DMS114 treated with DMSO at 0.1 percent for 48 hours (cell line): Measurements from ENCODE around the gene WNT3A.

Experiments
- DNase-seq: peaks from one replicate; lab custom pipeline; 2025; ENCODE audit not compliant: unreplicated experiment; lab: John Stamatoyannopoulos, UW

WNT3A gene

GRCh38 chr1:228066416-228066815 is 59.6 kb downstream of the WNT3A start:
- no peak for DNase-seq

DNA sequence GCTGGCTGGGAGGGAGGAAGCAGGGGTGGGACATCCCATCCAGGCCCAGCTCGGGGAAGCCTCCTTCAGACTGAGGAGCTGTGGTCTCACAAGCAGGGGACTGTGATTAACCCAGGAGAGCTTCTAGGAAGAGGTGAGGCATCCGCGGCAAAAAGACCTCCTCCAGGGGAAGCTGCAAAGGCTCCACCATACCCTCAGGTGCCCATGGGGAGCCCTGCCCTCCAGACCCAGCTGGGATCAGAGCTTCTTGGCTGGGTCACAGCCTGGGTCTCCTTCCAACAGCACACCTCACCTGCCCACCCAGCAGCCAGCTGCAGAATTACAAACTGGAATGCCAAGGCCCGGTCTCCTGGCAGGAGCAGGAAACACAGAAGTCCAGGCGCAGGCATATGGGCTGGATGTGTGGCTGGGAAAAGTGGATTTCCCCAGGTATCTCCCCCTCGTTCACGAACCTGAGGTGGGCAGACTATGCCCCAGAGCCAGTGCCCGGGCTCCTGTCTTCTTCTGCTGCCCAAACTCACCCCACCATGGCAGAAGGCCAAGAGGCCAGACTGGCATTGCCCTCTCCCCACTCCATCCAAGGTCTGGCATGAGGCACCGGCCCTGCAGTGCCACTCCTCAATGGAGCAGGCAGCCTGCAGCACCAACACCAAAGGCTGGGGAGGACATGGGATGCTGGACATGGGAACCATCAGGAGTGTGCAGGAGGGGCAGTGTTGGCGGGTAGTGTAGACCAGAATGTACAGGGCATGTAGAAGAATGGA is 60.3 kb downstream of the WNT3A start:
- no peak for DNase-seq

DNA sequence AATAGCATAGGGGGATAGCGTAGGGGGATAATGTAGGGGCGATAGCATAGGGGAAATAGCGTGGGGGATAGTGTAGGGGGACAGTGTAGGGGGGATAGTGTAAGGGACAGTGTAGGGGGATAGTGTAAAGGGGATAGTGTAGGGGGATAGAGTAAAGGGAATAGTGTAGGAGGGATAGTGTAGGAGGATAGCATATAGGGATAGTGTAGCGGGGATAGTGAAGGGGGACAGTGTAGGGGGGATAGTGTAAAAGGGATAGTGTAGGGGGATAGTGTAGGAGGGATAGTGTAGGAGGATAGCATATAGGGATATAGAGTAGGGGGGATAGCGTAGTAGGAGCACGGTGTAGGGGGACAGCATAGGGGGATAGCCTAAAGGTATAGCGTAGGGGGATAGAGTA is 61.6 kb downstream of the WNT3A start:
- DNase-seq, result no peak

DNA sequence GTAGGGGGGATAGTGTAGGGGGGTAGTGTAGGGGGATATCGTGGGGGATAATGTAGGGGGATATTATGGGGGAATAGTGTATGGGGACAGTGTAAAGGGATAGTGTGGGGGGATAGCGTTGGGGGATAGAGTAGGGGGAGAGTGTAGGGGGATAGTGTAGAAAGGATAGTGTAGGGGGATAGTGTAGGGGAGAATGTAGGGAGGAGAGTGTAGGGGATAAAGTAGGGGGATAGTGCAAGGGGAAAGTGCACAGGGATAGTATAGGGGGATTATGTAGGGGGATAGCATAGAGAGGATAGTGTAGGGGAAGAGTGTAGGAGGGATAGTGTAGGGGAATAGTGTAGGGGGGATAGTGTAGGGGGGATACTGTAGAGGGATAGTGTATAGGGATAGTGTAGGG is 63.4 kb downstream of the WNT3A start:
- DNase-seq, result no peak

- DNase-seq, result no peak
Observed at GRCh38 chr1:228070851-228071250, 64.1 kb downstream of the WNT3A start.

GRCh38 chr1:228071839-228072657 is 65.2 kb downstream of the WNT3A start:
- DNase-seq, result no peak

DNA sequence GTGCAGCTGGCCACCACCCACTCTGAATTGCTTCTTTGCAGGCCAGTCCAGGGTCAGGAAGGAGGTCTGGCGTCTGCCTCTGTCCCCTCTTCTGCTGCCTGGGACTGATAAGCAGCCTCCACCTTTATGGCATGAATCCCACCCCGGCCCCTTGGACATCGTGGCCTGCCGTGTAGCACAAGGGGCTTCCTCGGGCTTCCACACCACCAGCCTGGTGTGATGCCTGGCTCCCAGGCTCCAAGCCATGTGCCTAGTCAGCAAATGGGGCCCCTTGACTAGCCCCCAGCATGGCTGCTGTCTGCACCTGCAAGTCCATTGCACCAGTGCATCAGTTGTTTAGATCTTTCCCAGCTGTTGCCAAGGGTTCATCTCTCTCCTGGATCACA is 65.9 kb downstream of the WNT3A start:
- DNase-seq, result no peak

DNA sequence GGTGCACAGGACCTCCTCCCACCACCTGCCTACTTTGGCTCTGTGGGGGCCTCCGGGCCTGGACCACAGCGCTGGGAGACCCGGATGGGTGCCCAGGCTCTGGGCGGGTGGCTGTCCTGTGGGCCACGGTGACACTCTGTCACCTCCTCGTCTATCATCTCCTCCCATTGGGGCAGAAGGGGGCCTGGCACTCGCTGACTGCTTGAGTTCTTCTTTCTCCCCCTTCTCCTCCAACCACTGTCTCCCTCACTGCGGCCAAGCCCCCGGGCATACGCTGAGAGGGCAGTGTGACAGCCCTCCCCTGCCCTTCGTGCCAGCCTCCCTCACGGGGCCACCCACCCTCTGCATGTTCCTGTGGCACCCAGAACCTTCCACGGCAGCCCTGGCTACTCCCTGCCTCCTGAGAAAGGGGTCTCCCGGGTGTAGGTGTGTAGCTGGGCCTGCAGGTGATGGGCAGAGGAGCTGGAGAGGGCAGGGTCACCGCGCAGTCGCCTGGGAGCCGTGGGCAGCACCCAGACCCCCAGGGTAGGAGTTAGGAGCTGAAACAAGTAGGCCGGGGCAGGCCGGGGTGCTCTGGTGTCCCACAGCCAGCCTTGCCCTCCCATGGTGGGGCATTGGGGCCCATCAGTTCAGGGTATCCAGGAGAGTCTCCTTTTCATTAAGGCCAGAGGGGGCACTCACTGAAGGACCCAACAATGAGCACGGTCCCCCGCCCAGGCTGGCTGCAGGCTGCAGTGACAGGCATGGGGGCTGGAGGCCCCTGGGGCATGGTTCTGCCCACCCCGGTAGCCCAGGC is 66.5 kb downstream of the WNT3A start:
- no peak for DNase-seq

DNA sequence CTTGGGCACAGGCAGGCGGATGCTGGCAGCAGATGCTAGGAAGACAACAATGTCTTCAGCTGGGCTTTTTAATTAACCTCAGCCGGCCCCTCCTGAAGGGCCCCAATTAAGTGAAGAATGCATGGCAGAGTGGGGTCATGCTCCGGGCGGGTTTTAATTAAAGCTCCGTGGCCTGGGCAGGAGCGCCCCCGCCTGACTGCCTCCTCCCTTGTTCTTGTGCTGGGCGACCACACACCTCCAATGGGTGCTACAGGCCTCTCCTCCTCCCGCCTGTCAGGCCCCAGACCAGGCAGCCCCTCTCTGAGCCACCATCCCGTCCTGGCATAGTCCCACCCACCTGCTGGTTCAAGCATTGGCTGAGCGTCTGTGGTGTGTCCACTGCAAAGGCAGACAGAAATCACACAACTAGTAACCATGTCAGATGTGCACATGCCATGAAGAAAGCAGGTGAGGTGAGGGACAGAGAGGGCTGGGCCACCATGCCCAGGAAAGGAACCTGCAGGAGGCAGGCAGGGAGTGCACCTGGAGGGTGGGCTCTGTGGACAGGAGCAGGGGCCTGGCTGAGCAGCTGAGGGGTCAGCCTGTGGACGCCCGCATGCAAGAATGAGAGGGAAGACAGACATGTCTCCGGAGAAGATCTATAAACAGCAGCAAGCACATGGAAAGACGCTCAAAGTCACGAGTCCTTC is 67.2 kb downstream of the WNT3A start:
- no peak for DNase-seq

GRCh38 chr1:228074954-228075730 is 68.3 kb downstream of the WNT3A start:
- no peak for DNase-seq

DNA sequence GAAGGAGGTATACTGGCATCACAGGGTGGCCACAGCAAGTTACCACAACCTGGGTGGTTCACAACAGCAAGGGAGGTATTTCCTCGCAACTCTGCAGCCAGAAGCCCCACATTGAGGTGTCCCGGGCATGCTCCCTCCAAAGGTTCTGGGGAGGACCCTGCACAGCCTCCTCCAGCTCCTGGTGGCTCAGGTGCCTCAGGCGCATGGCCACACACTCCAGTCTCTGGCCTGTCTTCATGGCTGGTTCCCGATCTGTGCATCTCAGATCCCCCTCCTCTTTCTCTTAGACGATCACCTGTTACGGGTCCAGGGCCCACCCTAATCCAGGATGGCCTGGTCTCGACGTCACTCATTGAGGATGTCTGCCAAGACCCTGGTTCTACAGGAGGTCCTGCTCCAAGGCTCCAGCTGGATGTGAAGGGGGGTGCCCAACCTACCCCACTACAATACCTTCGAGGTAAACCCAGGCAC is 69.0 kb downstream of the WNT3A start:
- no peak for DNase-seq

DNA sequence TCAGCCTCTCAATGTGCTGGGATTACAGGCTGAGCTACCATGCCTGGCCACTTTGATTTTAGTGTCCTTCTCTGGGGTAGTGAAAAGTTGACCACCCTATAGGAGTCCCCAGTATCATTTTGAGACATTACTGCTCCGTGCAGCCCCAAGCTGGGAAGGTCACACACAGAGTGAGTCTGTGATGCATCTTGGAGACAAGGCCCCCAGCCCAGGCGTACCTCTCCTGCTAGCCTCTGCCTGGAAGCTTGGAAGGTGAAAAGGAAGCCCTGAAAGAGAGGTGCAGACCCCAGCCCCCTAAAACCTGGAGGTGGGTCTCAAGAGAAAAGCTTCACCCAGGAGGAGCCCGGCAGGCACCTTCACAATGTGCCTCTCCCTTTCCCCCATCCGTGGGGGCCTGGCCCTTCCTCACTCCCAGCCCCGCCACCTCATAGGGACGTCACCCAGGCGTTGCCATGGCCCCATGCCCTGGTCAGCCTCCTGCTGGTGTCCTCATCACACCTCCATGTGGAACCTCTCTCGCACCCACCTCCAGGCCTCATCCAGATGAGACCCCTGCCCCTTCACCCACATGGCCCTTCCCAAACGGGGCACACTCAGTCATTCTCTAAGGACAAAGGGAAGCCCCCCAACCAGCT is 70.1 kb downstream of the WNT3A start:
- DNase-seq, result no peak

DNA sequence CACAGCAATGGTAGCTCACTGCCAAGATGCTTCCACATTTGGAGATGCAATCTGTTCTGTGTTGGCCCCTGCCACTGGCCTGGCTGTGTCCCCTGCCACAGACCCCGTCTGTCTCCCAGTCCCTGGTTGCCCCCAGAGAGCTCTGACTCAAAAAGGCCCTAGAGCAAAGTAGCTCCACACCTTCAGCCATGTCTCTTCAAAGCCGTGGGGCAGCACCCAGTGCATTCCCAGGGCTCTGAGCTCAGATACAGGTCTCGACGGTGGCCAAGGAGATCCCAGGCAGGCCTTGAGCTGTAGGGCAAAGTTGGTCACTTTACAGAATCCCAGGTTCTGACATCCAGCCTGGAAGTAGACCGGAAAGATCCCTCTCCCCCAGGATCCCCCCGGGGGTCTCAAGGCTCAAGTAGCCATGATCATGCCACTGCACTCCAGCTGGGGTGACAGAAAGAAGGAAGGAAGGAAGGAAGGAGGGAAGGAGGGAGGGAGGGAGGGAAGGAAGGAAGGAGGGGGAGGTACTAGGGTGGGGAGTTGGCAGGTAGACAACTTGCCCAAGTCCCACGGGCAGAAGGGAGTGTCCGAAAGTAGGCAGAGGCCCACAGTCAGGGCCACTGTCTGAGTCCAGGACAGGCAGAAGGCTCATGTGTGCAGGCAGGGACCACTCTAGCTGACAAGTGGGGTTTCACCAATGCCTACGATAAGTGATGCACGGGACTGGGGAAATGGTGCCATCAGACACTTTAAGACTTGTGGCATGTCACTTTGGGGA is 71.0 kb downstream of the WNT3A start:
- no peak for DNase-seq

GRCh38 chr1:228079013-228079412 is 72.2 kb downstream of the WNT3A start:
- no peak for DNase-seq

GRCh38 chr1:228079601-228080263 is 72.9 kb downstream of the WNT3A start:
- DNase-seq, result no peak

- no peak for DNase-seq
Observed at GRCh38 chr1:228081144-228081543, 74.3 kb downstream of the WNT3A start.

- DNase-seq, result no peak
Observed at GRCh38 chr1:228081578-228082213, 74.9 kb downstream of the WNT3A start.
